CD4-positive, alpha-beta T cell treated with Interleukin-6 at 100 ng/mL for 8 hours (primary cell): ENCODE measurements around the gene PLA2G2A.
"Not testable (repeated sequence)": the region's sequence is repeated elsewhere in the genome, so short reads cannot be mapped to it uniquely, and the experiment has no call there.

ENCODE experiments used
- DNase-seq: peaks from one replicate; pipeline ENCODE4 v3.0.0-alpha.2; 2020; ENCODE audit warnings: mixed read lengths, low spot score

Gene PLA2G2A

DNA sequence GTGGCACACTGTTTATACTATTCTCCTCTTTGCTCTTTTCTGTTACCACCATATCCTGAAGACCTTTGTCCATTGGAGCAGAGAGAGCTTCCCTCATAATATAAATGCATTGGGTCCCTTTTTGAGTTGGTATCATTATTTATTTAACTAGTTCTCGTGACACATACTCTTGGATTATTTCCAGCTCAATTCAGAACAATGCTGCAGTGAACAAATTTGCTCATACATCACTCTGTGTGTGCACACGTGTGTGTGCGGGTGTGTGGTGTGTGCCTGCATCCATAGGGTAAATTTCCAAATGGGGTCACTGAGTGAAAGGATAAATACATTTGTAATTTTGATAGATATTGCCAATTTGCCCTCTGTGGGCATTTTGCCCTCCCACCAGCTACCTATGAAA, 5.8 kb downstream of the PLA2G2A start:
- no peak for DNase-seq

DNA sequence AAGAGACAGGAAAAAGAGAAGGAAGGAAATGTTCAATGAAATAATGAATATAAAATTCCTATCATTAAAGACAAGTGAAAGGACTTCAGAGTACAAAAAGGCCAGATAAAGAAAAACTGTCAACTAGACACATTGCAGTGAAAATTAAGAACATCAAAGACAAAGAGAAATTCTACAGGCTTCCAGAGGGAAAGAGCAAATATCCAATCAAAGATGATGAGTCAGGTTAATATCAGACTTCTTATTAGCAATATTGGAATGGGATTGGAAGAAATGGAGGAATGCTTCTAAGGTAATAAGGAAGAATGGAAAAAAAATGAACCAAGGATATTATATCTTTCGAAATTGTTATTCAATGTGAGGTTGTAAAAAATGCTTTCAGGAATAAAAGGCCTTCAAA, 7.8 kb downstream of the PLA2G2A start:
- DNase-seq: no peak

DNA sequence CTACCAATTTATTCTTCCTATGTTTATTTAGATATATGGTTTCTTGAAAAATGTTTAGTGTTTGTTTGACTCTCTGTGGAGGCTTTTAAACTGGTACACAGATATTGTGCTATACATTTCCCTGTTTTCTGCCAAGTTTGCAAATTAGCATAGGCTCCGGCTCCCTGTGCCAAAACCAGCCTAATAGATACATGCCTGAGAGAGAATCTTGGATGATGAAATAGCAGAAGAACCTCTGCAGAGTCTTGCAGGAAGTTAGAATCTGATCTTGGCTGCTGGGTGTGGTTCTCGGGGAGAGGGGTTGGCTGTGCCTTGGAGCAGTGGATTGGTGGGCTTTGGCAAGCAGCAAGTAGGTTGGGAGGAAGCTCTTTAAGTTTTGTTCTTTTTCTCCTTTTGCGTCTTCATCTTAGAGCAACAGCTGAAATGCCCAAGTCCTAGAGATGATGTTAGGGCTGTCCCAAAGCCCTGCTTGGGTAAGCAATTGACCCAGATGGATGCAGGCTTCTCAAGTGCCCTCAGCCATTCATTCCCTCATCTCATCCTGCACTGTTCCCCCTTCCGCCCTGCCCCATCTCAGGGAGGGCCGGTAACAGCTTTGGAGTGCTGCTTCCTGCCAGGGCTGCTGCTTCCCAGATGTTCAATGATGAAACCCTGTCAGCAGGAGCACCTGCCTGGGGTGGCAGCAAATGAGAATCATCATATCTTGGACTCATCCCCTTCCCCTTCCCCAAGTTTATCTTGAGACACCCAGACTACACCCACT, 9.3 kb downstream of the PLA2G2A start:
- DNase-seq: no peak

DNA sequence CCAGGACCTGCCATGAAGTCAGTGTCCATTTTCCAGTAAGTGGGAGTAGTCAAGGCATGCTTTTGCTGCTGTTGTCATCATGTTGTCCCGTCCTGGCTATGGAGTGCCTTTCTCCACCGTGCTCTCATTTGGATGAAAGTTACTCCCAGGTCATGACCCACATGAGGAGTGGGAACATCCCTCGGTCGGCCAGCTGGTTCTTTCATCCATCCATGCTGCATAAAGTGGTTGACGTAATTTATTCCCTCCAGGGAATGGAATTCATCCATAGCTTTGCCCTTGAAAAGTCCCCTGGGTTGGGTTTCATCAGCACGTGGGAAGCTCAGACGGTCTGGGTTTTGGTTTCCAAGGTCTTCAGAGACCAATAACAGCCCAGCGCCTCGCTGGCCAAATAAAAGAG, 11.6 kb downstream of the PLA2G2A start:
- no peak for DNase-seq

DNA sequence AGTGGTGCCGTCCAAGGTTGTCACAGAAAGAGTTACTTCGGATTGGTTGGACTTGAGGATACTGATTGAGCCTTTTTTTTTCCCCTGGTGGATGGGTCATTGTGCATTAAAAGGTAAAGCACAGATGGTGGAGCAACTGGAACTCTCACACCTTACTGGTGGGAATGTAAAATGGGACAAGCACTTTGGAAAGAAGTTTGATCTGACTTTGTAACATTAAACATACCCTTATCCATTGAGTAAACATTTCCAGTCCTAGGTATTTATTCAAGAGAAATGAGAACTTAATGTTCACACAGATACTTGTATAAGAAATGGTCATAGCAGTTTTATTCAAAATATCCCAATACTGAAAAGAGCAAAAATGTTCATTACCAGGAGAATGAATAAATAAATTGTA, 14.9 kb downstream of the PLA2G2A start:
- DNase-seq: no peak

DNA sequence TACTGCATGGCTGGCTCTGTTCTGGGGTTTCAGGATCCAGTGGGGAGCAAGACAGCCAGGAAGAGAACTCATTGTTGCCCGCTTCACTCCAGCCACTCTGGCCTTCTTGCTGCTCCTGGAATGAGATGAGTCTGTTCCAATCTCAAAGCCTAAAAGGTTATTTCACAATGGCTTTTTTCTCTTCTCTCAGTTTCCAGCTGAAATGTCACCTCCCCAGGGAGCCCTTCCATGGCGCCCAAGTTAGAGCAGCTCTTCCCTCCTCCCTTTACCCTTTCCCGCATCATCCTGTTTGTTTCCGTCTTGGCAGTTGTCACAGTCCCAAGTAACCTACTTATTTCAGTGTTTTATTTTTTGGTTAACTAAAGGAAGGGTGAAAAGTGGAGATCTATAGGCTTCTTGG, 15.8 kb downstream of the PLA2G2A start:
- DNase-seq: no peak

DNA sequence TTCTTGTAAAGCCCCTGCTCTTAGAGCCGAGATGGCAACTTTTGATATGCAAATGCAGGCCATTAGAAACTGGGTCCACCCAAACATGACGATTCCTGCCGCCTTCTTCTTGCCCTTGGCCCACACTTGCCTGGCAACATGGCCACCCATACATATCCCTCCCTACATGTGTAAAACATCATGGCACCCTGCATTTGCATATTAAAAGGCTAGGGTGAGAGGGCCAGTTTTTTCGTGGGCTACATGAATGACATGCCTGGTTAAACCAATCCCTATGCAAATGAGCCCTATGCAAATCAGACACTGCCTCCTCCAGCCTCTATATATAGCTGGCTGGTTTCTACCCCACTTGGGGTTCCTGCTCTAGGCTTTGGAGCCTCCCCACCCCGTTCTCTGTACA, 18.8 kb downstream of the PLA2G2A start:
- no peak for DNase-seq

DNA sequence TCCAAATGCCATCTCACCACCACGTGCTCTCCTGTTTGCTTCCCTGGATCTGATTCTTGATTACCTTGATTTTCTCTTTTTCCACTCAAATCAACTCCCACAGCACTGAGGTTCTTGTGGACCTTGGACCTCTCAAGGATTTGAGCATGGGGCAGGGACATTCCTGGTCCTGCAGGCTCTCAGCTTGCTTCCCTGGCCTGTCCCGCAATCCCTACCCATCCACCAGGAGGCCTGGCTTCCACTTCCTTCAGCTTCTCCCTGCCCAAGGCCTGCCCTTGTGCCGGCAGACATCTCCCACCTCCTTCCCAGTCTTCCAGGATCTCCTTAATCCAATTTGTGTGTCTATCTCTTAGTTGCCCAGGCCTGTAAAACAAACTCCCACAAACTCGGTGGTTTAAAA, 21.6 kb downstream of the PLA2G2A start:
- DNase-seq: no peak

DNA sequence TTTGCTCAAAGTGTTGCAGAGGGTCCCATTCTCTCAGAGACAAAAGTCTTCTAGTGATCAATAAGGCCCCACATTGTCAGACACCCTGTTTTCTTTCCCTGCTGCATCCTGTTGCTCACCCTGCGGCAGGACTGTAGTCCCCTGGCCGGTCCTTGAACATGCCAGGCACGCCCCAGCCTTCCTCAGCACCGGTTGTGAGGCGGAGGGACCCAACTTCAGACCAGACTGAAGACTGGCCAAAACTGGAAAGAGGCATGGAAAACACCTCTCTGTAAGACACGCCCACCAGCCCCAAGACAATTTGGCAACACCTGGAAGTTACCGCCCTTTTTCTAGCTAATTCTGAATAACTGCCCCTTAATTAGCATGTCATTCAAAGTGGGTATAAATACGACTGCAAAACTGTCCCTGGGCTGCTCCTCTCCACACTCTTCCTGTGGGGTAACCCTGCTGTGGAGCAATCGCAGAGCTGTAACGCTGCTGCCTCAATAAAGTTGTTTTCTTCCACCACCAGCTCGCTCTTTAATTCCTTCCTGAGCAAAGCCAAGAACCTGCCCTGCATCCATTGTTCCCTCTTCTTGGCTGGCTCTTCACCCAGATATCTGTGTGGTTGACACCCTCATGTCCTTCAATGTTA, 23.8 kb downstream of the PLA2G2A start:
- DNase-seq: no peak

DNA sequence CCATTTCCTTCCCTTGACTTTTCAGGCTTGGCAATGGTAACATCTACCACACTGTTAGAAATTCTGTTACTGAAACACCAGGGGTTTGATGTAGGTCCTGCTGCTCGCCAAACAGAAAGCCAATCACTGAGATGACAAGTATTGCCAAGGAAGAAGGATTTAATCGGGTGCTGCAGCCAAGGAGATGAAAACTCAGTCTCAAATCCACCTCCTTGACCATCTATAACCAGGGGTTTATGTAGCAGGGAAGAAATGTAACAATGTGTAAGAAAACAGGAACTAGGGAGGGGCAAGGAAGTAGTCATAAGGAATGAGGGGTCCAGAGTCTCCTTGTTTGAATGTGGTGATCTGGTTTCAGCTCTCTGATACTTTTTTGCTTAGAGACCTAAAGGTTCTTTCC, 25.4 kb downstream of the PLA2G2A start:
- DNase-seq: no peak

DNA sequence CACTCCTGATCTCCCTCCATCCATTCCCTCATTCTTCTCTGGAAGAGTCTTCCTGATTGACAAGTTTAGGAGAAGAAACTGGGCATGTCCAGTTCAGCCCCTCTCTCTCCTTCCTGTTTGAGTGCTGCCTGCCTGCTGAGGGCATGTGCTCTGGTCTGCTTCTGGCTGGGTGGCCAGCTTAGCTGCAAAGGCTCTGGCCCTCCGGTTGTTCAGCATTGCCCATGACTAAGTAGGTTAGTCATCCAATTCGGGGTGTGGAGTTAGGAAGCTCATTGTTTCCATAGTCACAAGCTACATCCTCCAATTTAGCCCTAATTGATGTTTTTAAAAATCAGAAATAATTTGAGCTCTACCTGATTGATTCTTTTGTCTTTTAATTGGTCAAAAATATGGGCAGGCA, 30.4 kb downstream of the PLA2G2A start:
- DNase-seq: no peak

DNA sequence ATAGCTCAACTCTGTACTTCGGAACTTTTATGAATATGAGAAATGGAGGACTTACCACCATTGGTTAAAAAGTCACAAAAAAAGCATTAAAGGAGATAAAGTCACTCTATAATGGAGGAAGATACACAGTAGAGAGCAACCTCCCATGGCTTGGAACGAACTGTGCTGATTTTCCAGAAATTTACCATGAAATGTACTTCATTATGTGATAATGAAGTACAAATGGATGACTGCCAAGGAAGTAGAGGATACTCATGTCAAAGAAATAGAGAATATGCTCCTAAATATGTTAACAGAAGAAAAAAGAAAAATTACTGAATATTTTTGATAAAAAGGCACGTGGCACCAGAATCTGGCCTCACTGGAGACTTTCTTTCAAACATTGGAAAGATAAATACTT, 32.4 kb downstream of the PLA2G2A start:
- DNase-seq: no peak

DNA sequence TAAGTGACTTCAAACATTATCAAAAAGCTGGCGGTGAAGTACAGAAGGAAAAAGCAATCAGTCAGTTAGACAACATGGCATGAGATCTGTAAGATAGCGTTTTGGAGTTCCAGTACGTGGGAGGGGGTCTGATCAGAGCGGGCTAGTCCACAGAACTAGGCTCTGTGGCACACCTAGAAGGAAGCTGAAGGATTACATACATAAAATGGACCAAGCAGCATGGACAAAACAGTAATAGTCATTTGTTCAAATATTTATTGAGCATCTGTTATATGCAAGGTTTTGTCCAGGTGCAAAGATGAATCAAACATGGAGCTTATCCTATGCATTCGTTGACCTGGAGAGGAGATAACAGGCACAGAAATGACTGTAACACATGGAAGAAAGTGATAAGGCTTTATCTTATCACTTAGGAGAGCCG, 33.1 kb downstream of the PLA2G2A start:
- no peak for DNase-seq

DNA sequence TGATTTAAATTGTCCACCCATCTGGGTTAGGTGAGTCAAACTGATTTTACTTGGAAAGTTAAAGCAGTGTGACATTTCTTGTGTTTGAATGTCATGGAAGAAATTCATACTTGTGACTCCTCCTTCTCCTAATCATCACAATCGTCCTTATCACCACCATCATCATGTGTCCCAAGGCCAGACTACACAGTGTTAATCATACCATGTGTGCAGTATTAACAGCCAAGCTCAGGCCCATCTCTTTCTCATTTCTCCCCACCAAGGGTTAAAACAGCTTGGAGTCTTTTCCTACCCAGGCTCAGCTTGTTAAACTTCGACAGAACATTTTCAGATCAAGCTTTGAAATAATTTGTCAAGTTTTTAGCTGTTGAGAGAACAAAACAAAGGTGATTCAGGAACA, 33.5 kb downstream of the PLA2G2A start:
- no peak for DNase-seq

DNA sequence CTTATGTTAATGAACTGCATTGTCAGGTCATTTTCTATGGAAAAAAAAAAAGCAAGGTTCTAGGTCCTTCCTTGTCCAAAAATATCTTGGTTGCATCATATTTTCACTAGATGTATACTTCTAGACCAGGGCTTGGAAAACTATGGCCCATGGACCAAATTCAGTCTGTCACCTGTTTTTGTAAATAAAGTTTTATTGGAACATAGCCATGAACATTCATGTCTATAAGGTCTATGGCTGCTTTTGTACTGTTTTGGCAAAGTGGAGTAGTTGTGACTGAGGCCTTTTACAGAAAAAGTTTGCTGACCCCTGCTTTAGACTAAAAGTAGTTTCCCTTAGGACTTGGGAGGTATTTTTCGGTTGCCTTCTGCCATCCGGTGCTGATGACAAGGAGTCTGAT, 36.8 kb downstream of the PLA2G2A start:
- no peak for DNase-seq

DNA sequence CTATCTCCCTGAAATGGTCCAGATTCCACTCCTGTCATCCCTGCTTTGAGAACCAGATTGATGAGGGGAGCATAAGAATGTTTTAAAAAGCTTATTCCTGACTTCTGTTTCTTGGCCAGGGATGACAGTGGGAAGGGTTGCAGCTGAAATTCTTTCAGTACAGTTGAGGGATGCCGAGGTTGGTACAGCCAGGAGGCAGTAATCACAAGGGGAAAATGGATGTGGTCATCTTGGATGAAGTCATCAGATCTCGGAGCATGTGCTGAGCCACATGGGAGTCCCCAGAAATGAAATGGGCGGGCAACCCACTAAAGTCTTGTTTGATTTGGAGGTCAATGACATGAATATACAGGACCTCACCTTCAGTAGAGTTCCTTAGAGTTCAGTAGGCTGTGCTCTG, 37.3 kb downstream of the PLA2G2A start:
- DNase-seq: no peak

DNA sequence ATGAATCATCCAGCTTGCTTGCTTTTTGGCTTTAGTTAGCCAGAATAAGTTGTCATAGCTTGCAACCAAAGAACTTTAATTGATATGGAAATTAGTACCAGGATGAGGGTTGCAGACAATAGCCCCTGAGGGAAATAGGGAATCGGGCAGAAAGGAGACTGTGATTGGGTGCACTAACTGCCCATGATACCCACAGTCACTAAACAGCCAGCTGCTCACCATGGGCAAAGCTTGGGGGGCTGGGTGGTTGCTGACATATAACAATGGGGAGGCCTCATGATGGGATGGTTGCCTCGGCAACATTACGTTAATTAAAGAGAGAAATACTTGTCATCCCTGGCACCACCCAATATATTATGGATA, 38.2 kb downstream of the PLA2G2A start:
- DNase-seq: no peak

DNA sequence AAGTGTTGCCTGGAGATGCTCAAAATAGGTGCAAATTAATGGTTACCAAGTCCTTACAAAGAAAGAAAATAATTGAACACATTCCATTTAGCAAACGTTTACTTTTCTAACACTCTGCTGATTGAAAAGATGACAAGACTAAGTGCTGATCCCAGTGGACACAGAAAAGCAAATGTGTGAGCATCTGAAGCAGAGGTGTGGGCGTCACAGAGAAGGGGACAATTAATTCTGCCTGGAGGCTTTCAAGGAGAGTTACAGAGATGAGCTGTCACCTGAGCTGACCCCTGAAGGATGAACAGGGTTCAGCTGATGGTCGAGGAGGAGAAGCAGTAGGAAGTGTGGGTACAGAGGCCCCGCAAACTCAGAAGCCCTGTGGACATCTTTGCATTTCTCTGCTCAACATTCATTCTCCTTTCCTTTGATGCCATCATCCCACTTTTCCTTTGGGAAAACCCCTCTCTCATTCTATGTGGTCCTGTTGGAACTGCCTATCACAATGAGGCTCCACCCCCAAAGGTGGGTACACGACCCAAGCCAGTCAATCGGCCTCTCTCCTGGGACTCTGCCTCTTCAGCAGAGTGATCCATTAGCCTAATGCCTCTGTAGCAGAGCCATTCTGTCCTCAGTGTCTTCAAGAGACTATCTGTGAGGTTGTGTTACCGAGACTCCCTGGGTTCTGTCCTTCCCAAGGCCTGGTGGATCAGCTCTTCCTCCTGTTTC, 38.8 kb downstream of the PLA2G2A start:
- no peak for DNase-seq

DNA sequence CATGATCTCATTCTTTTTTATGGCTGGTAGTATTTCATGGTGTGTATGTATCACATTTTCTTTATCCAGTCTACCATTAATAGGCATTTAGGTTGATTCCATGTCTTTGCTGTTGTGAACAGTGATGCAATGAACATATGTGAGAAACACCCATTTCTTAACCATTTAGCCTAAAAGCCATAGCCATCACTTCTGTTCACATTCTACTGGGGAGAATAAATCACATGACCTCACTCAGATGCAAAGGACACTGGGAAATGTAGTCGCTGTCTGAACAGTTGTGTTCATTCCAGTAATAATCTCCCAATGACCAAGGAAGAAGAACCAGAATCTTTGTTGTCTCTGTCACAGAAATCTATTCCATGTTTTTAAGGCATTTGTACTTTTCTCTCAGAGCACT, 40.9 kb downstream of the PLA2G2A start:
- no peak for DNase-seq

DNA sequence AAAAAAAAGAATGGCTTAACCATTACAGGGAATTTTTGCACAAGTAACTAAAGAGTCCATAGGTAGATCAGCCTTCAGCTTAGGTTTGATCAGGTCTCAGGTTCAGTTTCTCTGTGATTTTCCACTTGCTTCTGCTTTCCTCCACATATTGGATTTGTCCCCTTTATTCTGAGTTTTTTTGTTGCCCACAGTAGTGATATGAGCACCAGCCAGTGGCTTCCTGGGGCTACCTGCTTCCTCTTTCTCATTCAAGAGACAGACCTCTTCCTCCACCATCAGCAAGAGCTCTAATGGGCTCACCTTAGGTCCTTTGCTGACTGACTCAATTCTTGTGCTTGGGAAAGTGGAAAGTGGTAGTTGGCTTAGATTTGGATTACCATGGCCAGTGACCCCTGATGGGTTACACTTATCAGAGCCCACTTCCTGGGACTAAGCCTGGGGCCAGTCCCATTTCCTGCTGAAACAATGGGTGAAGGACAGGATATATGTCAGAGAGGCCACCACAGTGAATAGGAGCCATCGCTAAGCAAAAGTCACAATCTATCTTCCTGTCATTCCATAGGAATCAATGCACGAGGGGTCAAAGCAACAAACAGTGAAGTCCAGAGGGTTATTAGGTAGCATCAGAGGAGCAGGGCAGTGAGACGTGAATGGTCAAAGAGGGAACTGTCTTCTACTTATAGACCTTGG, 43.2 kb downstream of the PLA2G2A start:
- DNase-seq: no peak

DNA sequence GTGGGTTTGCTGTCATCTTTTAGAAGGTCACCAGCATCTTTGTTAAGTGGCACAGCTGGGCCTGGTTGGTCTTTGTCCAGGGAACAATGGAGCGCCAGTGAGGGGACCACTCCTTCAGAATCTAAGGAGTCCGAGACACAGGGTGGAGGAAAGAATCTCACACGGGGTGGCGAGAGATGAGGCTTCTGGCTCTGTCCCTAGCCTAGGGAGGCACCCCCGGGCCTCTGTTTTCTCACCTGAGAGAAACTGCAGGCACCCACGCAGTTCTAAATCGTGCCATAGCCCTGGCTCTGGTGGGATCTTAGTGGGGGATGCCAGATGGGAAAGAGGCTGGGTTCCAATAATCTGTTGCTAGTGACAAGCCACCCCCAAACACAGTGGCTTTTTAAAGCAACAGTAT, 45.1 kb downstream of the PLA2G2A start:
- no peak for DNase-seq

DNA sequence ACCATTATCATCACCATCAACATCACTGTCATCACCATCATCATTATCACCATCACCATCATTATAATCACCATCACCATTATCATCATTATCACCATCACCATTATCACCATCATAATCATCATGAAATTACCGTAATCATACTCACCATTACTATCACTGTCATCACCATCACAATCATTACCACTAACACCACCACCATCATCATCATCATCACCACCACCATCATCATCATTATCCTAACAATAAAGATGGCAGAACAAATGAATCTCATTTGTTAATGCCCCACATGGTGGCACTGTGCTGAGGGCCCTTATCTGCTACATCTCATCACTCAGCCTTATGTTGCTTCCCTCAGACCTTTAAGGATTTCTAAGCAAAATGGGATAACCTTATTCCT, 46.6 kb downstream of the PLA2G2A start:
- DNase-seq: no peak

DNA sequence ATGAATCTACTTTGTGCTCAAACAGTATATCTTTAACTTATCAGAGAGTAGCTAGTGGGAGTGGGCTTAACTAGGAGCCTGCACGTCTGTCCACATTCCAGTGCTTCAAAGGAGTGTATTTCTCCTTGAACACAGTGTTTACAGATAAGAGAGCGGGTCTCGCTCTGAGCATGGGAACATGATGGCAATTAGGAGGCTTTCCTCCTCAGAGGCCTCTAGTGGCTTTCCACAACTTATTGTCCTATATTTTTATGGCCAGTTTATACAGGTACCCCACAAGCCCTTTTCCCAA, 52.3 kb downstream of the PLA2G2A start:
- DNase-seq: not testable (repeated sequence)
